Tibial nerve (tissue), 4 donors: ENCODE results near the gene APBA1. TPM values are rescaled to one million over a fixed set of nuclear protein-coding genes. Genes with fewer than 3 reads are reported as not detected.

Experiments used
- DNase-seq, 2 donors: peaks; one replicate each; pipeline ENCODE4 v3.0.0-alpha.2; 2019; ENCODE audit warnings: low spot score in 2 of 2
- H3K27ac ChIP-seq, 4 donors: fragments of 200-600 bp; sonication (generic) in 3 of 4; one replicate each; pipeline ENCODE4 v1.5.1; 2017 to 2019; ENCODE audit warnings: mild to moderate bottlenecking in 1 of 4
- H3K27me3 ChIP-seq, 2 donors: fragments of 200-600 bp; sonication (generic) in 1 of 2; one replicate each; pipeline versions ENCODE4 v1.5.1 to v1.6.0; 2017 to 2019
- H3K36me3 ChIP-seq, 3 donors: fragments of 200-600 bp; sonication (generic); one replicate each; pipeline ENCODE4 v1.5.1; 2018 to 2019
- H3K4me1 ChIP-seq, 4 donors: fragments of 200-600 bp; sonication (generic) in 3 of 4; one replicate each; pipeline ENCODE4 v1.5.1; 2017 to 2019
- H3K4me3 ChIP-seq, 4 donors: fragments of 200-600 bp; sonication (generic) in 3 of 4; one replicate each; pipeline ENCODE4 v1.5.1; 2017 to 2019; ENCODE audit warnings: mild to moderate bottlenecking in 1 of 4, moderate library complexity in 1 of 4
- H3K9me3 ChIP-seq, 4 donors: fragments of 200-600 bp; sonication (generic) in 3 of 4; one replicate each; pipeline ENCODE4 v1.5.1; 2017 to 2019
- EP300 ChIP-seq, 2 donors: sonication (generic); formaldehyde crosslinking; IDR thresholded peaks; one replicate each; pipeline ENCODE4 v1.6.1; 2017; ENCODE audit warnings: antibody characterized with exemption in 2 of 2, mild to moderate bottlenecking in 1 of 2
- POLR2A ChIP-seq, 2 donors: fragments of 450-650 bp; IDR thresholded peaks; one replicate each; pipeline ENCODE4 v1.6.1; 2017; ENCODE audit warnings: antibody characterized with exemption in 2 of 2, mild to moderate bottlenecking in 2 of 2, moderate library complexity in 2 of 2
- WGBS, 2 donors: methylation state at CpG; one replicate each; pipeline ENCODE4 v1.1.5; 2018; 5-methylcytosine and 5-hydroxymethylcytosine counted together
- total RNA-seq, 4 donors: library from RNA; depleted of rRNA; stranded (reverse); fragments of >200 nt; gene quantifications; one replicate each; pipeline ENCODE4 v1.1.0, GENCODE V29; 2016
- TF ChIP-seq, protein P1 (sequence below), 5 experiments: fragments of 200-600 bp in 3 of 5; fragments of 450-650 bp in 2 of 5; sonication (generic) in 3 of 5; IDR thresholded peaks; one replicate each; pipeline ENCODE4 v1.5.1; 2016 to 2019; ENCODE audit warnings: antibody characterized with exemption in 5 of 5, mild to moderate bottlenecking in 3 of 5, moderate library complexity in 2 of 5

APBA1 gene
- total RNA-seq, 4 donors from 2014 or later: 8.4 to 14.4 (median 9.8) TPM

DNA sequence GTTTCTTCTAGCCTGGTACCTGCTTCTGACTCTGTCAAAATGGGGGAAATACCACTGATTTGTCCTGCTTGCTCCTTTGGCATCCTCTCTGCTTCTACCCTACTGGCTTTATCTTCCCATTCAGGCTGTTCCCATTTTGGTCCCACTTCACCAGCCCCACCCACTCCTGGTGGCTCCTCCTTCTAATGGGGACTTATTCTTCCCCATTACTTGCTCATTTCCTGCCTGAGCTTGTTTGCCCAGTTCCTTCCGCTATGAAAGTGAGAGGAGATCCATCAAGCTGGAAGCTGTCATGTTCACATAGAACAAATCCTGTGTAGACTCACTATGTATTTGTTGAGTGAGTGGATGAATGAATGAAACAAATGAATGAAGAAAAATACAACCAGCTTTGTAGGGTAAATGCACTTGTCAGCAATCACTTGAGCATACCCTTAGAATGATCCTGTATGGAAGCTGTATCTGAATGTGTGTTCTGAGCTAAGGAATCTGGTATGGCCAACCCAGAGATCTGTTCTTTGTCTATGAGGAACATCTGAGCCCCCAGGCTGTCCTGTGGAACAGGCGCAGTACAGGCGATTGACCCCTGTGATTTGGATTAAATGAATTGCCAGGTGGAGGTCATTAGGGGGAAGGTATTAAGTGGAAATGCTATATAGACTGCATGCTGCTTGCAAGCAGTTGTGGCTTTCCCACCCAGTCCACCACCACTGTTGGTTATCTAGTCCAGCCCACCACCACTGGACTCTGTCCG is 89.5 kb downstream of the APBA1 start:
- H3K4me3 ChIP-seq: no peak overlapping the region
- no peaks in the 10 kb centered on the region for H3K27me3 ChIP-seq
- no peak for DNase-seq
- H3K27ac ChIP-seq: no peak overlapping the region
- 92% methylated on average over 4 of the region's 4 CpGs for WGBS, 2 donors
- H3K9me3 ChIP-seq: no peaks in the 10 kb centered on the region
- TF ChIP-seq, protein P1, sequence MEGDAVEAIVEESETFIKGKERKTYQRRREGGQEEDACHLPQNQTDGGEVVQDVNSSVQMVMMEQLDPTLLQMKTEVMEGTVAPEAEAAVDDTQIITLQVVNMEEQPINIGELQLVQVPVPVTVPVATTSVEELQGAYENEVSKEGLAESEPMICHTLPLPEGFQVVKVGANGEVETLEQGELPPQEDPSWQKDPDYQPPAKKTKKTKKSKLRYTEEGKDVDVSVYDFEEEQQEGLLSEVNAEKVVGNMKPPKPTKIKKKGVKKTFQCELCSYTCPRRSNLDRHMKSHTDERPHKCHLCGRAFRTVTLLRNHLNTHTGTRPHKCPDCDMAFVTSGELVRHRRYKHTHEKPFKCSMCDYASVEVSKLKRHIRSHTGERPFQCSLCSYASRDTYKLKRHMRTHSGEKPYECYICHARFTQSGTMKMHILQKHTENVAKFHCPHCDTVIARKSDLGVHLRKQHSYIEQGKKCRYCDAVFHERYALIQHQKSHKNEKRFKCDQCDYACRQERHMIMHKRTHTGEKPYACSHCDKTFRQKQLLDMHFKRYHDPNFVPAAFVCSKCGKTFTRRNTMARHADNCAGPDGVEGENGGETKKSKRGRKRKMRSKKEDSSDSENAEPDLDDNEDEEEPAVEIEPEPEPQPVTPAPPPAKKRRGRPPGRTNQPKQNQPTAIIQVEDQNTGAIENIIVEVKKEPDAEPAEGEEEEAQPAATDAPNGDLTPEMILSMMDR (IDR thresholded peaks at IDR 0.05): no peak
- TF ChIP-seq EP300 (IDR thresholded peaks at IDR 0.05): no peak
- no peaks in the 10 kb centered on the region for H3K36me3 ChIP-seq
- H3K4me1 ChIP-seq: peaks cover 0 to 4% (median 0%) of the 10 kb centered on the region in 4 donors

DNA sequence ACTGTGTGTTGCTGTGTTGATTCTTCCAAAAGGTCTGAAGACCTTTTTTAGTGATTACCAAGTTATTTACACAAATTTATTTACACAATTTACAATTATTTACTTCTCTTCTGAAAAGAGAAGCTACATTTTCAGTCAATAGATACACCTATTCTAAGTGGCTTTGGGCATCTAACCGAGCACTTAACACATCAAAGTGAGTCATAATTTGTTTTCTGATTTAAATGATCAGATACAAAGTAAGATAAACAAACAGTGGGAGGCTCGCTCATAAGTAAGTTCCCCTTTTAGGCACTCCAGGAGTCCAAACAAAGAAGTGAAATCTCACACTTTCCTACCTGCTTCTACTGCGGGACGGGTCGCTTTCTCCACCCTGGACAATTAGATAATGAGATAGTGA is 90.2 kb downstream of the APBA1 start:
- WGBS, 2 donors: 78% methylated on average over 5 of the region's 5 CpGs
- TF ChIP-seq, protein P1 (IDR thresholded peaks at IDR 0.05): no peak
- TF ChIP-seq POLR2A (IDR thresholded peaks at IDR 0.05) (no peak), EP300 (IDR thresholded peaks at IDR 0.05) (no peak)
- H3K36me3 ChIP-seq: no peaks in the 10 kb centered on the region
- no peak overlapping the region for H3K27ac ChIP-seq
- no peak overlapping the region for H3K4me3 ChIP-seq
- H3K9me3 ChIP-seq: no peaks in the 10 kb centered on the region
- no peak for DNase-seq
- H3K4me1 ChIP-seq: peaks cover 0 to 4% (median 0%) of the 10 kb centered on the region in 4 donors
- no peaks in the 10 kb centered on the region for H3K27me3 ChIP-seq

DNA sequence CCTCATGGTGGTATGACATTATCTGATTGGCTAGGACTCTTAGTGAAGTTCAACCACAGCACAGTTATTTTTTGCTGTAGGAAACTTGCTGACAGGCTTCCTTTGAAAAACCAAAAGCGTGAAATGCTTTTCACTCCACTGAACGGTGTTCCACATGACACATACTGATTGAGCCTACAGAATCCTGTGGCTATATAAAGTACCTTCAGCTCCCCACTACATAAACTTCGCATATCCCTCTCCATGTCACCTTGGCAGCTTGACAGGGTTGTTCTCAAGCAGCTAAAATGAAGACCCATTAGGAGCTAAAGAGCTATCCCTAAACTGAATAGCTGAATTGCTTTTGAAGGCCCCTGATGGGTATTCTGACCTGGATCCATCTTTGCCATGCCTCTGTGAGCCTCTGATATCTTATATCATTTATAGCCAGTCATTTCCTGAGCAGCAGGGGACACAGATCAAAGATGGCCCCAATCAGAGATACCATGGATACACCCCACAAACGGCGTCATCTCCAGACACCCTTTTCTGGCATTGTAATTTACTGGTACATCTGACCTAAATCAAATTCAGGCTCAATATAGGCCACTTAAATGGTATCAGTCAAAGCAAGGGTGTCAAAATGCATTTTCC is 91.5 kb downstream of the APBA1 start:
- no peak for TF ChIP-seq POLR2A (IDR thresholded peaks at IDR 0.05)
- TF ChIP-seq, protein P1 (IDR thresholded peaks at IDR 0.05): no peak
- TF ChIP-seq EP300 (IDR thresholded peaks at IDR 0.05): no peak
- no peaks in the 10 kb centered on the region for H3K27me3 ChIP-seq
- no peaks in the 10 kb centered on the region for H3K9me3 ChIP-seq
- no peaks in the 10 kb centered on the region for H3K36me3 ChIP-seq
- H3K27ac ChIP-seq: no peak overlapping the region
- no peak overlapping the region for H3K4me3 ChIP-seq
- peaks cover 0 to 4% (median 0%) of the 10 kb centered on the region in 4 donors for H3K4me1 ChIP-seq
- WGBS, 2 donors: 68 to 80% methylated on average over 5 of the region's 5 CpGs
- DNase-seq: no peak

DNA sequence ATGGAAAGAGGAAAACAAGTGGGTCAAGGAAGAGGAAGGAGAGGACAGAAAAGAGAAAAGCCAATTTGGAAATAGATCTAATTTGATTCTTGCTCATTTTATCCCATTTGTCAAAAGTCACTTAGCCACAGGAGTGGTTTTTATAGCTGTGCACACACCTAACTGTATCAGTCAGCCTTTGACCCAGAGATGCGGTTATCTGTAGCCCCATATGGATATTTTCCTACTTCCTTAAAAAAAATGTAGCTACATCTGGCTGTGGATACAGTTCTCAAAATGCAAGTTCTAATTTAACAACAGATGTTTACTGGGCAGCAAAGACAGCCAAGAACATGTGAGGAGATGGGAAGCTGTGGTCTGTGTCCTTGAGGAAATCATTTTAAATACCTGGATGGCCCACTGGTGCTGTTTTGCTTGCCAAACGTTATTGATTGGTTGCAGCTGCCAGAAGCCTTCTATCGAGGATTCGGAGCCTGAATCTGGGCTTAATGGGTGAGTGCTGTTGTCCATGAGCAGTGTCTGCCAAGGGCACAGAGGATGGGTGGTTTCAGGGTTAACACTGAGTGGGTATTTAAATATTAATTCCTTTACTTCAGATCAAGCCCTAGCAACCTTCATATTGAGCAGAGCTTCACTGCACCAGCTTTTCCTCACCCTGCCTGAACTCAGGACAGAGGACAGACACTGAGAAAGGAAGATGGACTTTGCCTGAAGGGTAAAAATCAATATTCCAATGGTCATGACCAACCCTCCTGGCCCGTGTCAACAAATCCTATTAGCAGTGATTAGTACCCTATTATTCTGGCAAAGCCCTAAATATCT is 92.2 kb downstream of the APBA1 start:
- Histone ChIP-seq H3K27ac (no peak overlapping the region), H3K36me3 (no peaks in the 10 kb centered on the region), H3K4me1 (peaks cover 0 to 4% (median 0%) of the 10 kb centered on the region in 4 donors), H3K4me3 (no peak overlapping the region), H3K9me3 (no peaks in the 10 kb centered on the region), H3K27me3 (no peaks in the 10 kb centered on the region)
- 71% methylated on average over 5 of the region's 5 CpGs for WGBS, 2 donors
- TF ChIP-seq, protein P1 (IDR thresholded peaks at IDR 0.05): no peak
- TF ChIP-seq EP300 (IDR thresholded peaks at IDR 0.05): no peak
- no peak for TF ChIP-seq POLR2A (IDR thresholded peaks at IDR 0.05)
- DNase-seq: no peak
